Astrocyte (in vitro differentiated cells and primary cell): ENCODE results near the gene TEC.
"Not testable (repeated sequence)": the region's sequence is repeated elsewhere in the genome, so short reads cannot be mapped to it uniquely, and the experiment has no call there.

Source experiments
- CTCF ChIP-seq: IDR thresholded peaks from 2 replicates; pipeline ENCODE4 v1.5.1; 2011; ENCODE audit warnings: low read depth, mild to moderate bottlenecking, inconsistent platforms, low read length, moderate library complexity; ENCODE audit not compliant: insufficient read depth
- EZH2 ChIP-seq: IDR thresholded peaks from 2 replicates; pipeline ENCODE4 v1.6.1; 2012; ENCODE audit warnings: mild to moderate bottlenecking, low read length, inconsistent platforms; ENCODE audit not compliant: insufficient read depth

GRCh38 chr4:48285640-48286039 is 16.0 kb upstream of the TEC start:
- not testable (repeated sequence) for TF ChIP-seq EZH2, CTCF
